AG10803 (cell line): Measurements from ENCODE around the gene ETS1.

Experiments
- DNase-seq: peaks from one replicate; pipeline ENCODE4 v3.0.0; 2010; ENCODE audit warnings: low read depth
- H3K4me3 ChIP-seq: 2 replicates; pipeline ENCODE4 v1.5.1; 2011; ENCODE audit warnings: mild to moderate bottlenecking, low read length, control low read depth
- TF ChIP-seq, protein P1 (sequence below): conservative IDR thresholded peaks from 2 replicates; pipeline ENCODE4 v1.5.1; 2011; ENCODE audit warnings: mild to moderate bottlenecking, low read length, control low read depth, inconsistent platforms

Gene ETS1

DNA sequence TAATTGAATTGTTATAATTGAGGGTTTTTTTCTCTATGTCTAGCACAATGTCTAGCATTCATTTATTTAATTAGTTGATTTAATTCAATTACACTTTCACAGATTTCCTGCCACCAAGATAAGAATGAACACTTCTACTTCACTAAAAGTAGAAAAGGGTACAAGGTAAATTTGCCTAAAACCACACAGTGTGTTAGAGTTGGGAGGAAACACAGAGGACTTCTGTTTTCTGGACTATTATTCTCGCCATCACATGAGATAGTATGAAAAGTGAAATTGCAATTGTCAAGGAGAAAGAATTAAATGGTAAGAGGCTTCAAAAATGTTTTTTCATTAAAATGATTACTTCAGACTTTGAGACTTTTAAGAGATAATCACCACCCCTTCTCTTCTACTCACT, 109.5 kb downstream of the ETS1 start:
- DNase-seq = no peak
- no peak overlapping the region for H3K4me3 ChIP-seq
- TF ChIP-seq, protein P1, sequence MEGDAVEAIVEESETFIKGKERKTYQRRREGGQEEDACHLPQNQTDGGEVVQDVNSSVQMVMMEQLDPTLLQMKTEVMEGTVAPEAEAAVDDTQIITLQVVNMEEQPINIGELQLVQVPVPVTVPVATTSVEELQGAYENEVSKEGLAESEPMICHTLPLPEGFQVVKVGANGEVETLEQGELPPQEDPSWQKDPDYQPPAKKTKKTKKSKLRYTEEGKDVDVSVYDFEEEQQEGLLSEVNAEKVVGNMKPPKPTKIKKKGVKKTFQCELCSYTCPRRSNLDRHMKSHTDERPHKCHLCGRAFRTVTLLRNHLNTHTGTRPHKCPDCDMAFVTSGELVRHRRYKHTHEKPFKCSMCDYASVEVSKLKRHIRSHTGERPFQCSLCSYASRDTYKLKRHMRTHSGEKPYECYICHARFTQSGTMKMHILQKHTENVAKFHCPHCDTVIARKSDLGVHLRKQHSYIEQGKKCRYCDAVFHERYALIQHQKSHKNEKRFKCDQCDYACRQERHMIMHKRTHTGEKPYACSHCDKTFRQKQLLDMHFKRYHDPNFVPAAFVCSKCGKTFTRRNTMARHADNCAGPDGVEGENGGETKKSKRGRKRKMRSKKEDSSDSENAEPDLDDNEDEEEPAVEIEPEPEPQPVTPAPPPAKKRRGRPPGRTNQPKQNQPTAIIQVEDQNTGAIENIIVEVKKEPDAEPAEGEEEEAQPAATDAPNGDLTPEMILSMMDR = no peak

- no peak for DNase-seq
- no peak overlapping the region for H3K4me3 ChIP-seq
- TF ChIP-seq, protein P1 = no peak
Measured at GRCh38 chr11:128477278-128477677, 110.1 kb downstream of the ETS1 start.

GRCh38 chr11:128476729-128477128, 110.6 kb downstream of the ETS1 start:
- no peak overlapping the region for H3K4me3 ChIP-seq
- TF ChIP-seq, protein P1 = no peak

DNA sequence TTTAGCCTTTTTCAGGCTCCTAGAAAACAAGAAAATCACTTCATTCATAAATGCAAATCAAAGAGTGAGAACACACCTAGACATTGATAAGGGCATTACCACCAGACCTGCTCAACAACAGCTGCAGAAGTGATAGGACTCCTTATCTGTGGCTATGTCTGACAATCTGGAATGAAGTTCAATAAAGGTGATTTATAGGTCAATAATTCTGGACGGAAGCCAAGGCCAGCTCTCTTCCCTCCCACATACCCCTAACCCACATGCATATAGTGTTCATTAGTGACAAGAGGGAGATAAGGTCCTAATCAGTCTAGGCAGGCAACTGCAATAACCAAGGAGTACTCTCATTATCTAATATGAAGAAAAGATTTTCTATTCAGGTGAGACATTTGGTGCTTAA, 111.3 kb downstream of the ETS1 start:
- TF ChIP-seq, protein P1 = no peak

More at GRCh38 chr11:128476729-128477128, 110.6 kb downstream of the ETS1 start:
- no peak for DNase-seq

GRCh38 chr11:128474036-128474874, 113.1 kb downstream of the ETS1 start:
- no peak for DNase-seq
- TF ChIP-seq, protein P1 = no peak
- no peak overlapping the region for H3K4me3 ChIP-seq

More for the DNA sequence above, 111.3 kb downstream of the ETS1 start:
- no peak overlapping the region for H3K4me3 ChIP-seq
- no peak for DNase-seq

- no peak for DNase-seq
- TF ChIP-seq, protein P1 = no peak
- no peak overlapping the region for H3K4me3 ChIP-seq
Measured at GRCh38 chr11:128473636-128474035, 113.7 kb downstream of the ETS1 start.
